GM10266 (cell line): ENCODE results near the gene RPL31.

Experiments
- DNase-seq: peaks from one replicate; pipeline ENCODE4 v3.0.0; 2012; ENCODE audit errors: extremely low spot score
- CTCF ChIP-seq: IDR thresholded peaks from 2 replicates; pipeline ENCODE4 v1.5.1; 2012; ENCODE audit warnings: mild to moderate bottlenecking, low read depth; ENCODE audit not compliant: control insufficient read depth, insufficient read depth; ENCODE audit errors: missing control alignments

The RPL31 gene

GRCh38 chr2:100965596-100965995, 36.5 kb upstream of the RPL31 start:
- no peak for DNase-seq
- no peak for TF ChIP-seq CTCF

- no peak for DNase-seq
Measured at GRCh38 chr2:100967716-100968115, 34.4 kb upstream of the RPL31 start.

GRCh38 chr2:100968146-100969145, 33.6 kb upstream of the RPL31 start:
- DNase-seq: no peak
- no peak for TF ChIP-seq CTCF

More at GRCh38 chr2:100967716-100968115, 34.4 kb upstream of the RPL31 start:
- no peak for TF ChIP-seq CTCF

DNA sequence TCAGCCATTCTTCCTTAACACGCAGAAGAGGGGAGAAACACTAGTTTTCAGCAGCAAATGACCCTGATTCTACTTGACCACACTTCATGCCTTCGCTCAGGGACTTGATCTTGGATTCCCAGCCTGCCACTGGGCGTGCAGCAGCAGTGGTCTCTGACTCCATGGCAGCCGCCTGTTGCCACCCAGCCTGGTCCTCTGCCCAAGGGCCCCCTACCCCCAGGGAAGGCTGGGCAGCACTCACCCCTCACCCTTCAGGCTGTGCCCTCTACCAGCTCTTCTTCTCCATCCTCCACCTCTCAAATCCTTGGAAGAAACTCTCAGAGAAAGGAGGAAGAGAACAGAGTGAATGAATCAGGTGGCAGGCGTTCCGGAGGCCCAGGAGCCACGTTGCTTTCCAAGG, 32.1 kb upstream of the RPL31 start:
- TF ChIP-seq CTCF: no peak
- DNase-seq: no peak

DNA sequence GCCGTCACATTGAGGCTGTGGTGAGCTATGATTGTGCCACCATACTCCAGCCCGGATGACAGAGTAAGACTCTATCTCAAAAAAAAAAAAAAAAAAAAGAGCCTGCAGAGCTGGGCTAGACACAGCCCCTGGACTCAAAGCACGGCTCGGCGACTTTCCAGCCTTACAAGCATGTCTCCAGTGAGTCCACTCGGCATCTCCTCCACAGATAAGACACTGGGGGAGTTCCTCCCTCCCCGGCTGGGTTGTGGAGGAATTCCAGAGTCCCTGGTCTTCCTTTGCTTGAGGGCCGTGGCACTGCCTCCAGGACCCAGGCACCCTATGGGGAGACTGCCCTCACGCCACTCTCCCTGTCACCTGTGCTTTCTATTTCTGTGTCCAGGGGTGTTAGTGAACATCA, 30.9 kb upstream of the RPL31 start:
- TF ChIP-seq CTCF: no peak
- no peak for DNase-seq

- no peak for DNase-seq
- TF ChIP-seq CTCF: no peak
Measured at GRCh38 chr2:100972452-100972851, 29.6 kb upstream of the RPL31 start.

DNA sequence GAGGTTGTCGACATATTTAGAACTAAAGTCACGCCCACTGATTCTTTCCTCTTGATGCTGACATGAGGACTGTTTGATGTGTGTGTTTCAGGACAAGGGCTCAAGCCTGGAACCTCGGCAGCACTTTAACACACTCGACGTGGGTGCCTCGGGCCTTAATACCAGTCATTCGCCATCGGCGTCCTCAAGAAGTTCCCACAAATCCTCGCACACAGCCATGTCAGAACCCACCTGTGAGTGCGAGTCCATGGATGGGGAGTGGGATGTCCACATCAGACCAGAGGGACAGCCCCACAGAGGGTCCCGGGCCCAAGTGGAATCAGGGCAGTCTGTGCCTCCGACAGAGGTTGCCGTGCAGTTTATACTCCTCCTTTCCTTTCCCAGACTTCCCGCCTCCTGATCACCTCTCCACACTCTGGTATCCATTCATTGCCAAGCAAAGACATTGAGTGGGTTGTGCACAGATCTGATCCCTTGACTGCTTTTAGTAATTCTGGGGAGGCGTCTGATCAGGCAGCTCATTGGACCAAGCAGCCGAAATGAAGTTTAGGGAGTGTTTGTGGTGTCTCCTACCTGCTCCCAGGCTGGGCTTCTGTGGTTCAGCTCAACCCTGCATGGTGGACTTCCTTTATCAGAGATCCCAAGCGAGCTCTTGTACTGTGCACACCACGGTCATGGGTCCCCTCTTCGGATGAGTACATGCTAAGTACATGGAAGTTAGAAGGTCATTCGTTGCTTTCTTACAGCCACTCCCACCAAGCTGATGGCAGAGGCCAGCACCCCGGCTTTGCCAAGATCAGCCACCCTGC, 27.2 kb upstream of the RPL31 start:
- TF ChIP-seq CTCF: no peak
- DNase-seq: no peak
